ENCODE measurements around the gene TRNP1. TPM values are rescaled to one million over a fixed set of nuclear protein-coding genes. Genes with fewer than 3 reads are reported as not detected.
"Not testable (repeated sequence)": the region's sequence is repeated elsewhere in the genome, so short reads cannot be mapped to it uniquely, and the experiment has no call there.

TRNP1 gene
- total and polyA plus RNA-seq, 2 of the 4 experiments (the other 2 are of a cell fraction), result 63.3 to 91.6 TPM

DNA sequence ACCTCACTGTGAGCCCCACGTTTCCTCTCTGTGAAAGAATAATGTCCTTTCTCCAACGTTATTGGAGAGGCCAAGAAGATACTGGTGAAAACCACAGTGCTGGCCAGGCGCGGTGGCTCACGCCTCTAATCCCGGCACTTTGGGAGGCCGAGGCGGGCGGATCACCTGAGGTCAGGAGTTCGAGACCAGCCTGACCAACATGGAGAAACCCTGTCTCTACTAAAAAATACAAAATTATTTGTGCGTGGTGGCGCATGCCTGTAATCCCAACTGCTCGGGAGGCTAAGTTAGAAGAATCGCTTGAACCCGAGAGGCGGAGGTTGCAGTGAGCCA is 44.8 kb upstream of the TRNP1 start:
- H2BK5ac ChIP-seq (ENCODE audit: low read depth, low read length, poor library complexity, severe bottlenecking); H3K27ac ChIP-seq (ENCODE audit: insufficient read depth, low read length); H3K23ac ChIP-seq (ENCODE audit: low read depth, low read length); H3K9ac ChIP-seq (ENCODE audit: low read depth, low read length); H2BK20ac ChIP-seq (ENCODE audit: low read depth, low read length); H2AFZ ChIP-seq (replicated peaks; ENCODE audit: low read length, poor library complexity); H2BK120ac ChIP-seq (ENCODE audit: low read depth, low read length); H3K14ac ChIP-seq (replicated peaks; ENCODE audit: low read depth, low read length); H4K5ac ChIP-seq (ENCODE audit: low read depth, low read length); H2AK9ac ChIP-seq (replicated peaks; ENCODE audit: low read depth, low read length, poor library complexity); H2AK5ac ChIP-seq (ENCODE audit: low read depth, low read length); H3K9me3 ChIP-seq (ENCODE audit: control insufficient read depth, insufficient read depth, low read length); POLR2A ChIA-PET (ENCODE audit: unreplicated experiment); intact Hi-C loops (cut with micrococcal nuclease); ATAC-seq (ENCODE audit: low read depth); H2BK15ac ChIP-seq (ENCODE audit: low read depth, low read length); H3K56ac ChIP-seq (ENCODE audit: extremely low read depth, insufficient read depth, low read length); dilution Hi-C loops (cut with HindIII; ENCODE audit: low sequenced_read_pairs, unreplicated experiment); CTCF ChIA-PET; BruUV-seq (replicated peaks); H4K91ac ChIP-seq (ENCODE audit: insufficient read depth, low read depth, low read length); H4K8ac ChIP-seq (ENCODE audit: low read depth in 2 of 2, low read length in 2 of 2); H4K20me1 ChIP-seq (ENCODE audit: insufficient read depth, low read length); H3K4me3 ChIP-seq (ENCODE audit: insufficient read depth, low read depth, low read length); H3K27me3 ChIP-seq (ENCODE audit: control insufficient read depth, insufficient read depth, low read length); H3K4me2 ChIP-seq (ENCODE audit: low read depth, low read length); DNase-seq; H3K79me1 ChIP-seq (ENCODE audit: low read depth in 1 of 2, low read length in 2 of 2); H3K18ac ChIP-seq (ENCODE audit: low read depth, low read length); H3K4ac ChIP-seq (ENCODE audit: low read depth, low read length); H3K9me1 ChIP-seq (ENCODE audit: insufficient read depth, low read length); H3K4me1 ChIP-seq (ENCODE audit: control insufficient read depth, insufficient read depth, low read length); in situ Hi-C loops (cut with MboI; ENCODE audit: low sequenced_read_pairs): not testable (repeated sequence)
- no CpG with 5 or more reads among the region's 16 CpGs for WGBS, 2 experiments (ENCODE audit: extremely low coverage in 2 of 2, insufficient read length in 1 of 2)
- peaks cover 26% of the 10 kb centered on the region for H3K36me3 ChIP-seq (ENCODE audit: control insufficient read depth, insufficient read depth, low read length)
